H1 (cell line): Measurements from ENCODE around the gene VAV2. TPM values are rescaled to one million over a fixed set of nuclear protein-coding genes. Genes with fewer than 3 reads are reported as not detected.

Experiments
- CTCF ChIA-PET: fragments of 300-600 bp; sonication (Branson Sonifier 250); formaldehyde crosslinking; loops from one replicate; lab custom pipeline; 2021; ENCODE audit not compliant: partially characterized antibody; lab: Charles Lee
- POLR2A ChIA-PET: fragments of 300-600 bp; sonication (Branson Sonifier 250); formaldehyde crosslinking; loops from one replicate; lab custom pipeline; 2021; ENCODE audit warnings: inconsistent platforms; ENCODE audit not compliant: partially characterized antibody; lab: Charles Lee
- DNase-seq, 2 experiments: peaks; one replicate each; pipeline versions ENCODE4 v3.0.0 to v3.0.0-alpha.2; 2010 to 2022; ENCODE audit warnings: low spot score in 2 of 2, low read depth in 1 of 2, mixed read lengths in 1 of 2
- FAIRE-seq: peaks from 2 replicates; lab custom pipeline; 2011; peaks lifted over from hg19 to GRCh38; lab: Jason Lieb, UNC
- H2AFZ ChIP-seq: 2 replicates; pipeline ENCODE4 v1.8.1; 2012; ENCODE audit warnings: low read length, inconsistent platforms
- H2AK5ac ChIP-seq: 2 replicates; pipeline ENCODE4 v1.6.1; 2013; ENCODE audit warnings: low read depth, low read length
- H2BK120ac ChIP-seq: replicated peaks from 2 replicates; pipeline ENCODE3; 2013; ENCODE audit warnings: low read depth, low read length, inconsistent platforms
- H2BK12ac ChIP-seq: 2 replicates; pipeline ENCODE4 v1.6.1; 2013; ENCODE audit warnings: low read depth, low read length
- H2BK15ac ChIP-seq: 2 replicates; pipeline ENCODE4 v1.6.1; 2013; ENCODE audit warnings: low read length
- H2BK20ac ChIP-seq: 2 replicates; pipeline ENCODE4 v1.6.1; 2013; ENCODE audit warnings: low read length
- H2BK5ac ChIP-seq: 2 replicates; pipeline ENCODE4 v1.6.1; 2013; ENCODE audit warnings: low read depth, low read length
- H3K14ac ChIP-seq: 2 replicates; pipeline ENCODE4 v1.6.1; 2013; ENCODE audit warnings: inconsistent platforms; ENCODE audit not compliant: insufficient read length
- H3K18ac ChIP-seq: 2 replicates; pipeline ENCODE4 v1.6.1; 2013; ENCODE audit warnings: low read length; ENCODE audit errors: extremely low read depth
- H3K23ac ChIP-seq: 2 replicates; pipeline ENCODE4 v1.6.1; 2013; ENCODE audit warnings: inconsistent platforms; ENCODE audit not compliant: insufficient read length
- H3K23me2 ChIP-seq: 2 replicates; pipeline ENCODE4 v1.6.1; 2013; ENCODE audit warnings: low read depth, low read length
- H3K27ac ChIP-seq: 2 replicates; pipeline ENCODE4 v1.6.1; 2011; ENCODE audit warnings: low read depth, low read length, inconsistent platforms
- H3K27me3 ChIP-seq, 4 experiments: replicated peaks in 1 of 4; 1 replicate in 1 of 4; 2 replicates in 3 of 4; pipeline versions ENCODE4 v1.6.1 to v1.8.1; 2011 to 2013; ENCODE audit warnings: low read length in 3 of 4, mild to moderate bottlenecking in 3 of 4, inconsistent platforms in 2 of 4, mixed read lengths in 2 of 4, moderate library complexity in 1 of 4; ENCODE audit not compliant: control insufficient read depth in 3 of 4, insufficient read depth in 3 of 4; ENCODE audit errors: extremely low read depth in 1 of 4
- H3K36me3 ChIP-seq, 4 experiments: 2 replicates each; pipeline versions ENCODE4 v1.6.1 to v1.8.1; 2011 to 2013; ENCODE audit warnings: mild to moderate bottlenecking in 4 of 4, low read length in 3 of 4, moderate library complexity in 2 of 4, control low read depth in 1 of 4, inconsistent platforms in 1 of 4; ENCODE audit not compliant: insufficient read depth in 4 of 4, control insufficient read depth in 2 of 4
- H3K4ac ChIP-seq: replicated peaks from 2 replicates; pipeline ENCODE3; 2013; ENCODE audit warnings: low read length, low read depth, mixed read lengths, inconsistent platforms; ENCODE audit not compliant: insufficient read length
- H3K4me1 ChIP-seq, 4 experiments: replicated peaks in 1 of 4; 1 replicate in 1 of 4; 2 replicates in 3 of 4; pipeline versions ENCODE4 v1.6.1 to v1.8.1; 2011 to 2013; ENCODE audit warnings: low read length in 3 of 4, inconsistent platforms in 2 of 4, mixed read lengths in 1 of 4; ENCODE audit not compliant: insufficient read depth in 4 of 4, control insufficient read depth in 3 of 4
- H3K4me2 ChIP-seq, 2 experiments: 2 replicates each; pipeline versions ENCODE4 v1.6.1 to v1.8.1; 2011 to 2013; ENCODE audit warnings: low read depth in 2 of 2, low read length in 2 of 2, control low read depth in 1 of 2, inconsistent platforms in 1 of 2, mild to moderate bottlenecking in 1 of 2; ENCODE audit not compliant: insufficient read depth in 1 of 2
- H3K4me3 ChIP-seq, 4 experiments: fragments of 200-600, 300-600 bp in 1 of 4; sonication (generic), shearing (Covaris generic), sonication (Bioruptor Twin) in 1 of 4; 2 replicates each; pipeline versions ENCODE4 v1.5.1 to v1.8.1; 2011 to 2016; ENCODE audit warnings: low read length in 4 of 4, low read depth in 3 of 4, control low read depth in 2 of 4, inconsistent platforms in 2 of 4, mild to moderate bottlenecking in 2 of 4, mixed read lengths in 1 of 4, moderate library complexity in 1 of 4; ENCODE audit not compliant: insufficient read depth in 2 of 4; ENCODE audit errors: extremely low read depth in 1 of 4
- H3K56ac ChIP-seq: replicated peaks from 2 replicates; pipeline ENCODE3; 2013; ENCODE audit warnings: low read depth, mild to moderate bottlenecking, mixed read lengths, low read length, inconsistent platforms; ENCODE audit not compliant: insufficient read length
- H3K79me1 ChIP-seq: 2 replicates; pipeline ENCODE4 v1.6.1; 2013; ENCODE audit warnings: low read depth, low read length, control low read depth
- H3K79me2 ChIP-seq, 2 experiments: 2 replicates each; pipeline versions ENCODE4 v1.6.1 to v1.8.1; 2012 to 2013; ENCODE audit warnings: low read length in 2 of 2, mild to moderate bottlenecking in 2 of 2, inconsistent platforms in 1 of 2; ENCODE audit not compliant: insufficient read depth in 2 of 2, control insufficient read depth in 1 of 2
- H3K9ac ChIP-seq, 4 experiments: replicated peaks in 1 of 4; 1 replicate in 1 of 4; 2 replicates in 3 of 4; pipeline versions ENCODE4 v1.6.1 to v1.8.1; 2011 to 2013; ENCODE audit warnings: low read depth in 3 of 4, low read length in 3 of 4, control low read depth in 2 of 4, mild to moderate bottlenecking in 2 of 4, moderate library complexity in 2 of 4, inconsistent platforms in 1 of 4; ENCODE audit errors: extremely low read depth in 1 of 4
- H3K9me3 ChIP-seq, 2 experiments: 2 replicates each; pipeline versions ENCODE4 v1.6.1 to v1.8.1; 2012 to 2013; ENCODE audit warnings: mild to moderate bottlenecking in 2 of 2, moderate library complexity in 2 of 2, control low read depth in 1 of 2, inconsistent platforms in 1 of 2, low read depth in 1 of 2, low read length in 1 of 2, mixed read lengths in 1 of 2; ENCODE audit not compliant: insufficient read depth in 2 of 2
- H4K20me1 ChIP-seq, 2 experiments: replicated peaks in 1 of 2; 2 replicates each; pipeline versions ENCODE3 to v1.8.1; 2011 to 2013; ENCODE audit warnings: inconsistent platforms in 2 of 2, low read length in 2 of 2, mild to moderate bottlenecking in 1 of 2; ENCODE audit not compliant: insufficient read depth in 2 of 2, control insufficient read depth in 1 of 2
- H4K5ac ChIP-seq: 2 replicates; pipeline ENCODE4 v1.6.1; 2013; ENCODE audit warnings: low read length, low read depth, mixed read lengths, inconsistent platforms; ENCODE audit not compliant: insufficient read length
- H4K8ac ChIP-seq: 2 replicates; pipeline ENCODE4 v1.8.0; 2013; ENCODE audit warnings: mild to moderate bottlenecking, moderate library complexity, low read length, inconsistent platforms; ENCODE audit not compliant: insufficient read depth; ENCODE audit errors: extremely low read depth
- H4K91ac ChIP-seq: replicated peaks from 2 replicates; pipeline ENCODE3; 2013; ENCODE audit warnings: low read length, mixed read lengths, inconsistent platforms; ENCODE audit not compliant: insufficient read length
- CBX8 ChIP-seq: fragments of 300-800, 300-1000 bp; sonication (generic); IDR thresholded peaks from 2 replicates; pipeline ENCODE4 v1.7.1; 2016; ENCODE audit warnings: low read depth, low read length, borderline replicate concordance
- CTCF ChIP-seq, 3 experiments: IDR thresholded peaks; 1 replicate in 2 of 3; 2 replicates in 1 of 3; pipeline versions ENCODE4 v1.5.1 to v1.6.1; 2011; ENCODE audit warnings: low read length in 3 of 3, mild to moderate bottlenecking in 3 of 3, inconsistent platforms in 2 of 3, low read depth in 1 of 3, moderate library complexity in 1 of 3; ENCODE audit not compliant: insufficient read depth in 1 of 3; ENCODE audit errors: control extremely low read depth in 1 of 3
- WGBS, 2 experiments: shearing (Covaris generic) in 1 of 2; methylation state at CpG; one replicate each; pipeline versions ENCODE4 v1.1.6 to v1.1.7; 2013 to 2015; ENCODE audit warnings: low lambda C conversion rate in 2 of 2, mixed read lengths in 2 of 2, inconsistent platforms in 1 of 2, low coverage in 1 of 2, missing lambda C conversion rate in 1 of 2; ENCODE audit not compliant: insufficient replicate concordance in 2 of 2, insufficient coverage in 1 of 2, insufficient read length in 1 of 2; ENCODE audit errors: extremely low coverage in 1 of 2, missing lambda C conversion rate in 1 of 2; 5-methylcytosine and 5-hydroxymethylcytosine counted together
- polyA plus RNA-seq, 7 experiments: library from polyadenylated mRNA; depleted of rRNA in 3 of 7; stranded (reverse) in 5 of 7; unstranded in 2 of 7; fragments of >200 nt in 5 of 7; fragments of 200-250 nt in 2 of 7; gene quantifications; 1 replicate in 5 of 7; 2 replicates in 1 of 7; 4 replicates in 1 of 7; pipeline versions ENCODE4 v1.2.1 to v1.2.3, GENCODE V29; 2011 to 2013; ENCODE audit warnings: missing spikeins in 2 of 7, mixed read lengths in 2 of 7
- total RNA-seq: library from RNA; stranded (reverse); fragmentation: NEBNext Ultra II Directional; extraction: Animal tissue kit (Norgen Biotek cat#: 25700); gene quantifications from 2 replicates; pipeline ENCODE4 v1.2.1, GENCODE V29; 2021

The VAV2 gene
- total and polyA plus RNA-seq, 2 of the 8 experiments (the other 6 are each of a cell fraction or from before 2014, with no cell fraction given) = 13.6 to 37.6 TPM

DNA sequence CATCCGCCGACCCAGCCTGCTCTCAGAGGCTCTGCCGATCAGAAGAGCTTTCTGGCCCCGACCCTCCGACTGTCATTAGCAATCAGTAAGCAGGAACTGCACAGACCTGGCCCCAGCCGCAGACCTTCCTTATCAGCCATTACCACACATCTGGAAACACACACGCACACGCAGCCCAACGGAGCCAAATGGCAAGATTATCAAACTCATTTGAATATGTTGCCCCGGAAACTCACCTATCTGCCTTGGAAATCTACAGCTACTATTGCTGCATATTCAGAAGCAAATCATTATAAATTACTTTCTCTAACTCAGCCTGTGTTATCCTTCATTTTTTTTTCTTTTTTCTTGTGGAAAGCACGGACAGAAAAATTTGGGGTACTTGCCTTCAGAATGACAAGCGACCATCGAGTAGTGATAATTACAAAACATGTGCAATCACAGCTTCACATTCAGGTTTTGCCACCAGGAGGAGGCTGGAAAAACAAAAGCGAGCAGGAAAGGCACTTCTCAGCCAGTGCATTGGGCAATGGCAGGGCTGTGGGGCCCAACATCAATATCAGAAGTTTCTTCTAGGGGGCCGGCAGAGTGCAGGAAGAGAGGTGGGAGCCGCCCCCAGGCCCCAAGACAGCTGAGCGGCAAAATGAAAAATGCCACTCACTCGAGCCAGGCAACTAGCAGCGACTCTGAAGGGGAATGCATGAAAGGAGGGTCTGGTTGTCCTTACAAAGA is 122.3 kb downstream of the VAV2 start:
- Histone ChIP-seq H2BK12ac (no peak overlapping the region), H3K9me3 (peaks cover 8 to 11% of the 10 kb centered on the region in 2 experiments; a peak in 3 of 4 replicates), H4K20me1 (peaks cover 1 to 18% of the 10 kb centered on the region in 2 experiments), H2BK120ac (no peak overlapping the region), H3K23ac (no peak overlapping the region)
- 89% methylated on average over 19 of the region's 19 CpGs; no CpG with 5 or more reads in 1 of the 2 experiments for WGBS, 2 experiments
- no peak for TF ChIP-seq CBX8
- peak in 1 of 3 experiments; percentile 6; a peak in 1 of 4 replicates for TF ChIP-seq CTCF (IDR thresholded peaks at IDR 0.05; ENCODE audit: control extremely low read depth in 1 of 3, insufficient read depth in 1 of 3, low read depth in 1 of 3, low read length in 3 of 3)
- TF ChIP-seq, all 59 proteins: peak for 1
- Histone ChIP-seq H3K79me2 (peaks cover 0 to 24% of the 10 kb centered on the region in 2 experiments; a peak in 2 of 4 replicates), H4K91ac (no peak overlapping the region), H3K27me3 (no peaks in the 10 kb centered on the region), H2AFZ (no peak overlapping the region), H2AK5ac (no peak overlapping the region), H3K4me2 (no peak overlapping the region), H3K18ac (no peak overlapping the region), H2BK15ac (no peak overlapping the region), H3K56ac (no peak overlapping the region), H2BK5ac (no peak overlapping the region), H4K5ac (no peak overlapping the region), H3K27ac (no peak overlapping the region), H3K4ac (no peak overlapping the region), H3K36me3 (no peaks in the 10 kb centered on the region), H3K4me1 (peaks cover 0 to 4% (median 0%) of the 10 kb centered on the region in 4 experiments; a peak in 5 of 7 replicates), H2BK20ac (no peak overlapping the region), H3K4me3 (no peak overlapping the region), H4K8ac (no peak overlapping the region), H3K79me1 (peaks cover 14% of the 10 kb centered on the region), H3K23me2 (peaks cover 8% of the 10 kb centered on the region; the same call in 1 of the 2 replicates), H3K9ac (no peak overlapping the region), H3K14ac (no peak overlapping the region)
- POLR2A ChIA-PET = interaction anchor here (1.1 kb wide), 1 partner anchor 10 kb away, joined by 3 read pairs; no protein-coding TSS in a partner anchor
- CTCF ChIA-PET = interaction anchor here (0.5 to 1.3 kb wide), 9 partner anchors 16 to 1678 kb away, joined by 3 read pairs; no protein-coding TSS in a partner anchor
- DNase-seq (no peak), FAIRE-seq (no peak)
